C1 segment of cervical spinal cord (tissue), 14 donors: ENCODE measurements around the gene TDP2.
"Not testable (repeated sequence)": the region's sequence is repeated elsewhere in the genome, so short reads cannot be mapped to it uniquely, and the experiment has no call there.

ENCODE experiments used
- DNase-seq, 14 donors: peaks; one replicate each; lab custom pipeline; 2025; lab: John Stamatoyannopoulos, UW

TDP2 gene

DNA sequence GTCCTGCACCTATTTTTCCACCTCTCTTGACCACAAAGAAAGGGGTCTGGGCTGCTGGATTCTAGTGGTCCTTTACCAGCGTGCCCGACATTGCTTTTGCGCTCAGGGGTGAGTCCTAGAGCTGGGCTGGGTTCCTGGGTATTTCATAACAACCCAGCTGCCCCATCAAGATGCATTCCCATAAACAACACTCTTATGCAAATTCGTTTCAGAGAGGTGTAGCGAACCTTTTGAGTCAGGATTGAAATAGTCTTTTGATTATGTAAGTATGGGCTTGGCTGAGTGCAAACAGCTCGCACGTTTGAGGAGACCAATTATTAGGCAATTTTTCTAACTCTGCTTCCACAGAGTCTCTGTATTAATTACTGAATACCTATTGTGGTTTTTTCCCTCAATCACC, 13.9 kb upstream of the TDP2 start:
- DNase-seq = no peak

DNA sequence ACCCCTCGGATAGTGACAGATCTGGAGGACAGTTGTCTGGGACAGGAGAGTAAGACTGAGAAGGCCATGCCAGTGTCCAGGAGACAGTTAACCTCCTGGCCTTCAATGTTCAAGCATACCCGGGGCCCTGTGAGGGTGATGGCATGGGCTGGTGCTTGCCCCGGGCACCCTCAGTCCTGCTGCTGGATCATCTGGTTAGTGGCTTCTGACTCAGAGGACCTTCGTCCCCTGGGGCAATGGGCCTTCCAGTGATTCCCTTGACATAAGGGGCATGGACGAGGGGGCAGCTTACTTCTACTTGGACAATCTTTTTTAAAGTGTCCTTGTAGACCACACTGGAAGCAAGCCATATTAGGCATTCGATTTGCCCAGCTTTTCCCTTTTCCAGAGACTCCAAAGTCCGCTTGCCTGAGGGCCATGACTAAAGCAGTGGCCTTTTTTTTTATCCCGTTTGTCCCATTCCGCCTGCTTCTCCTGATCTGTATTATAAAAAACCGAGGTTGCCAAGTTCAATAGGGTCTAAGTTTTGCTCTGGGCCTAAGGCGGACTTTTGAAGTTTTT, 12.2 kb upstream of the TDP2 start:
- not testable (repeated sequence) for DNase-seq

DNA sequence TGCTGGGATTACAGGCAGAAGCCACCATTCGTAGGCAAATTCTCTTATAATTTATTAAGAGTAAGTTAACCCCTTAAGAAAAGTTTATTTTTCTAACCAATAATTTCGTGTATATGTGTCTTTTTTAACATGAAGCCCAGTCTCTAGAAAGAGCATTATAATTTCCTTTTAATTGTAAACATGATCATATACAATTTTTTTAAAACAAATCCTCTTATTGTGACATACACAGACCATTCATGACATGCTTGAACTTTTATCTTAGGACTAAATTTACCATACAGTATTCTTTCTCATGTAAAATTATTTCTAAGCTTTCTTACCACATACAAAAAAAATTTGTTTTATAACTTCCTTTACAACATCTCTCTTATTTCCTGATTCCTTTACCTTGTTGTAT, 6.9 kb upstream of the TDP2 start:
- DNase-seq = no peak

DNA sequence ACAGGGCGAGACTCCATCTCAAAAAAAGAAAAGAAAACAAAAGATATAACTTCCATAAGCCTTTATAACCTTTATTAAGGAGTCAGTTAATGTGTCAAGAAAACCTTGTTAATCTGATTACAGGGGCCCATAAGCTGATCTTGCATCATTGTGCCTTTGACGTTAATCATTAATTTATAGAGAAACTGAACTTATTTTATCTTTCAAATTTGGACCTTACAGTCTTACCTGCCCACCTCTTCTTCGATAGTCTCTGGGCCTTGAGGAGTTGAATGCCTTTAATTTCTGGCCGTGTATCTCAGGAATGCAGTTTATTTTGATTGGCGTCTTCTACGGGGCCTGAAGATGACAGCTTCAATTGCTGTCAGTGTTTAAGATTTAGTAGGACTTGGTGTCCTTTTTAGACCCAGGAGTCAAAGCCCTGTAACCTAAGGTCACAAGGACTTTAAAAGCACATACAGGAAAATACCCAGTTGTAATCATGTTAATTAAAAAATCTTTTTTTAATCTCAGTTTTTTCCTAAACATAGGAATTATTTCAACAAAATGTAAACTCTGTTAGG, 6.0 kb upstream of the TDP2 start:
- no peak for DNase-seq

DNA sequence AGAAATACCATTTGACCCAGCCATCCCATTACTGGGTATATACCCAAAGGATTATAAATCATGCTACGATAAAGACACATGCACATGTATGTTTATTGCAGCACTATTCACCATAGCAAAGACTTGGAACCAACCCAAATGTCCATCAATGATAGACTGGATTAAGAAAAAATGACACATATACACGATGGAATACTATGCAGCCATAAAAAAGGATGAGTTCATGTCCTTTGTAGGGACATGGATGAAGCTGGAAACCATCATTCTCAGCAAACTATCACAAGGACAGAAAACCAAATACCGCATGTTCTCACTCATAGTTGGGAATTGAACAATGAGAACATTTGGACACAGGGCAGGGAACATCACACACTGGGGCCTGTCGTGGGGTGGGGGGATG, 4.4 kb upstream of the TDP2 start:
- DNase-seq = not testable (repeated sequence)

DNA sequence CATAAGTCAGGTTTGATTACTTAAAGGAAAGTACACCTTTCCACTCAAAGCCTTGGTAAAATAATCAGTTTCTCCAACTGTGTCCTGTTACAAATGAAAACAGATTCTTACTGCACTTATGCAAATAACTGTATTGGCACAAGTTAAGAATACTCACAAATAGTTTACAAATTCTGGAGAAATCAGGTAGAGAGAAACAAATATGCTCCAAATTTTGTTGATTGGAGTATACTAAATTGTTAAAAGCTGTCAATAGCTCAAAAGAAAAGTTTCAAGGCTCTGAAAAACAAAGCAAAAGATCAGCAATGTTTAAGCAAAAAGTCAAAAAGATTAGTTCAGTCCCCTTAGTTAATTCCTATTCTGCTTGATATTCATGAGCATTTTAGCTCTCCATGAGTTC, 3.8 kb upstream of the TDP2 start:
- not testable (repeated sequence) for DNase-seq

DNA sequence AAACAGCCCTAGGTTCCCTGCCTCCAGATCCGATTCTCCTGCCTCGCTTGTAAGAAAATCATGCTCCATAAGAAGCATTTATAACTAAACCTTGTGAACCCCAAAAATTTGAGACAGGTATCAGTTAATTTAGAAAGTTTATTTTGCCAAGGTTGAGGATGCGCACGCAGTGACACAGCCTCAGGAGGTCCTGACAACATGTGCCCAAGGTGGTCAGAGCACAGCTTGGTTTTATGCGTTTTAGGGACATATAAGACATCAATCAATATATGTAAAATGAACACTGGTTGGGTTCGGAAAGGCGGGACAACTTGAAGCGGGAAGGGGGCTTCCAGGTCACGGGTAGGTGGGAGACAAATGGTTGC, 2.3 kb upstream of the TDP2 start:
- no peak for DNase-seq

DNA sequence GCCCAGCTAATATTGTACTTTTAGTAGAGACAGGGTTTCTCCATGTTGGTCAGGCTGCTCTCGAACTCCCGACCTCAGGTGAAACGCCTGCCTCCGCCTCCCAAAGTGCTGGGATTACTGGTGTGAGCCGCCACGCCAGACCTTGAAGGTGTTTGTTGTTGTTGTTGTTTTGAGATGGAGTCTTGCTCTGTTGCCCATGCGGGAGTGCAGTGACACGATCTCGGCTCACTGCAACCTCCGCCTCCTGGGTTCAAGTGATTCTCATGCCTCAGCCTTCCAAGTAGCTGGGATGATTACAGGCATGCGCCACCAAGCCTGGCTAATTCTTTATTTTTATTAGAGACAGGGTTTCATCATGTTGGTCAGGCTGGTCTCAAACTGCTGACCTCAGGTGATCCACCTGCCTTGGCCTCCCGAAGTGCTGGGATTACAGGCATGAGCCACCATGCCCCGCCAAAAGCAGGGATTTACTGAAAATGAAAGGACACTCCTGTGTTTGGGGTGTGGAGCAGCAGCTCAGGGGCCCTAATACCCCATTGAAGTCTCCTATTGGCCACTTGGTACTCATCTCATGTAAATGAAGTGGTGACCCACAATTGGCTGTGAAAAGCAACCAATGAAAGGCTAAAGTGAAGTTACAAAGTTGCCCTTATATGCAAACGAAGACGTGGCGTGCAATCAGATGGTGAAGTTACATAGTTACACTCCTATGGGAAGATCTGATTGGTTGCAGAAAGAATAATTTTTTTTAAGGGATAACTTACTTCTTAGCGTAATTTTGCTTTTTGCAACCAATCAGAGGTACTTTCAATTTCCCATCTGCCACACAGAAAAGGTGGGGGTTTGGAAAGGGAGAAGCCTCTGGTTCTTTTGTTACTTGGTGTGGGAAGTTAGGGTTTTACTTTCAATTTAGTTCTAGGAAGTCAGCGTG, 1.6 kb upstream of the TDP2 start:
- DNase-seq = not testable (repeated sequence)

DNA sequence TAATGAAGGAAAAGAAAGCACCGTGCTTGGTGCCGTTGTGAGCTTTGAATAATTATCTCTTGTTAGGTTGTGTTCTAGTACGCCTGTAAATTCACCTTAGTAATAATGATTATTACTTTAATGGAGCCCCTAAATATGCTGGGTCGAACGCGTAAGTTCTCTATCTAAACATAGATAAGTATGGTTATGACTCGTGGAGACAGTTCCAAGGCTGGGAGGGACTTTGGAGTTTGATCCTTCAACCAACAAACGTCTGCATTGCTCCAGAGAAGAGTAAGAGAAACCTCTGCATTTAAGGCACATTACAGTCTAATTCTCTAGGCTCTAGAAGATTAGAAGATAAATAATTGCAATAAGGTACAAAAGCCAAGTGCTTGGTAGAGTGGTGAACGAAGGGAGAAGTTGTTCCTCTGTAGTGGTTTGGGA, 692 bp upstream of the TDP2 start:
- DNase-seq = peak in 1 of 14 donors; percentile 46

DNA sequence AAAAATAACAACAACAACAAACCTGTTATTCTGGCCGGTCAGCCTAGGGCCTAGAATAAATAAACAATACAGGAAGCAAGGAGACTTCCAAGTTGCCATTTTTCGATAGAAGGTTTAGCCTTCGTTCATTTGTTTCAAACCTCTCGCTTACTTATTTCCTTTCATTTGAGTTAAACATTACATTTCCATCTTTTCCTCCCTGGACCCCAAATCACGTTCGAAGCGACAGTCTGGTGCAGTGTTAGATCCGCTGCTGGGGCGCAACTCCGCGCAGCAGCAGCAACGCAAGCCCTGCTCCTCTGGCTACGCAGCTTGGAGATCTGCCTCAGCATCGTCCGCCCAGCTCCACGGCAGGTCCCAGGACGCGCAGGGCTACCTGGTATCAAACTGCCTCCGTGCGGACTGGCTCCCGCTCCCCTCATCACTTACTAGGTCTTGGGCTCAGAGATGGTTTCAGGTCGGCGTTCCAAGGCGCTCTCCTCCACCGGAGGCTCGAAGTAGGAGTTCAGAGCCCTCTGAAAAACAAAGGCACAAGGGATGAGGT, 530 bp downstream of the TDP2 start:
- peak in 3 of 14 donors; percentile 34 to 66 (median 56) for DNase-seq

DNA sequence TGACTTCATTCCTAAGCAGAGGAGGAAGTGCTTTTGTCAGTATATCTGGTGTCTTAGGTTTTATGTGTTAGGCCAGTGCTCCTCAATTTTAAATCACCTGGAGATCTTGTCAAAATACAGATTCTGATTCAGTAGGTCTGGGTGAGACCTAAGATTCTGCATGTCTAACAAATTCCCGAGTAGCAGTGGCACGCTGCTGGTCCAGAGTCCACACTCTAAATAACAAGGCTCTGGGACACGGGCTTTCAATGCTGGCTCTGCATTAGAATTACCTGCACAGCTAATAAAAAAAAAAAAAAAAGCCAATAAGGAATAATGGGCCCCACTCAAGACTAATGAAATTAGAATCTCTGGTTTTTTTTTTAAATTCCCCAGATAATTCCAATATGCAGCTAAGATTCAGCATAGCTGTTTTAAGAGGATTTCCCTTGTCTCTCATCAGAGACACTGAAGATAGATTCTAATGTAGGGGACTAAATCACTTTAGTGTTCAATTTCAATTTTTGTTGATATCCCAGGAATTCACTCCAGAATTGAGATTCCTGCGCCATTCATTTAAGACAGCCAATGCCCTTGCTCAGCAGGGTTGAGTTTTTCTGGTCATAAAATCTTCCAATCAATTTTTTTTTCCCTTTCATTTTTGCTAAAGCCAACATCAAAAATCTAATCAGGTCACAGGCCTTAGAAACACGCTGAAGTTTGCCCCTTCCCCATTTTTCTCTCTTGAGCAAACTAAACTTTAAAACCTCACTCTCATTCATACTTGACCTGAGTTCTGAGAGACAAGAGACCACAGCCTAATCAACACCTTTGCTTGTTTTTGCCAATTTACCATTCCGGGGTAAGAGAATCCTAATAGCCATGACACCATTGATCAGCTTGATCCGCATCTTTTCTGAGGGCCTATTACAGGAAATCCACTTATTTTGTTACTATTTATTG, 2.4 kb downstream of the TDP2 start:
- DNase-seq = no peak

DNA sequence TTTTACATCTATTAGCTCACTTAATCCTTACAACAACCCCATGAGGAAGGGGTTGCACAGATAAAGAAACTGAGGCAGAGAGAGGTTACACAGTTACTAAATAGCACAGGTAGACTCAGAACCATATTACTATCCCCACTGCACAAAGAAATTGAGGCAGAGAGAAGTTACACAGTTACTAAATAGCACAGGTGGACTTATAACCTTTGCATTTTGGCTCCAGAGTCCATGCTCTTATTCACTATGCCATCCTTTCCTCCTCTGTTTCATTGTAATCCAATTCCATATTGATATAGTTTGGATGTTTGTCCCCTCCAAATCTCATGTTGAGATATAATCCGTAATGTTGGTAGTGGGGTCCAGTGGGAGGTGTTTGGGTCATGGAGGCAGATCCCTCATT, 3.5 kb downstream of the TDP2 start:
- no peak for DNase-seq

DNA sequence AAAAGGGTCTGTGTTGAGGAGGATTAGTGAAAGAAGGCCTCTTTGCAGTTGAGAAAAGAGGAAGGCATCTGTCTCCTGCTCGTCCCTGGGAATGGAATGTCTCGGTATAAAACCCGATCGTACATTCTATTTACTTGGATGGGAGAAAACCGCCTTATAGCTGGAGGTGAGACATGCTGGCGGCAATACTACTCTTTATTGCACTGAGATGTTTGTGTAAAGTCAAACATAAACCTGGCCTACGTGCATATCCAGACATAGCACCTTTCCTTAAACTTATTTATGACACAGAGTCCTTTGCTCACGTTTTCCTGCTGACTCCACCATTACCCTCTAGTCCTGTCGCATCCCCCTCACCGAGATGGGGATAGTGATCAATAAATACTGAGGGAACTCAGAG, 4.5 kb downstream of the TDP2 start:
- no peak for DNase-seq

DNA sequence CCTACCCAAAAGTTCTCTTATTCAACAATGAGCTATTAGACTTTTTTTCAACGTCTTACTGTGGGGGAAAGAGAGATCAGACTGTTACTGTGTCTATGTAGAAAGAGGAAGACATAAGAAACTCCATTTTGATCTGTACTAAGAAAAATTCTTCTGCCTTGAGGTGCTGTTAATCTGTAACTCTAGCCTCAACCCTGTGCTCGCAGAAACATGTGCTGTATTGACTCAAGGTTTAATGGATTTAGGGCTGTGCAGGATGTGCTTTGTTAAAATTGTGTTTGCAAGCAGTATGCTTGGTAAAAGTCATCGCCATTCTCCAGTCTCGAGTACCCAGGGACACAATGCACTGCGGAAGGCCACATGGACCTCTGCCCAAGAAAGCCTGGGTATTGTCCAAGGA, 4.9 kb downstream of the TDP2 start:
- DNase-seq = not testable (repeated sequence)

DNA sequence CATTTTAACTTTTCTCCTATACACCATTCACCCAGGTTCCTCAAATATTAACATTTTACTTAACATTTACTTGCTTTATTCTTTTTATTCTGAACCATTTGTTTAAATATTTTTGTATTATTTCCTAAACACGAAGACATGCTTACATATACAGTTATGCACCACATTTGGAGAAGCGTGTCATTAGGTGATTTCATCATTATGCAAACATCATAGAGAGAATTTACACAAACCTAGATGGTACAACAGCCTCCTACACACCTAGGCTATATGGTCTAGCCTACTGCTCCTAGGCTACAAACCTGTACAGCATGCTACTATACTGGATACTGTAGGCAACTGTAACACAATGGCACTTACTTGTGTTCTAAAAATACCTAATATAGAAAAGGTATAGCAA, 6.6 kb downstream of the TDP2 start:
- no peak for DNase-seq

DNA sequence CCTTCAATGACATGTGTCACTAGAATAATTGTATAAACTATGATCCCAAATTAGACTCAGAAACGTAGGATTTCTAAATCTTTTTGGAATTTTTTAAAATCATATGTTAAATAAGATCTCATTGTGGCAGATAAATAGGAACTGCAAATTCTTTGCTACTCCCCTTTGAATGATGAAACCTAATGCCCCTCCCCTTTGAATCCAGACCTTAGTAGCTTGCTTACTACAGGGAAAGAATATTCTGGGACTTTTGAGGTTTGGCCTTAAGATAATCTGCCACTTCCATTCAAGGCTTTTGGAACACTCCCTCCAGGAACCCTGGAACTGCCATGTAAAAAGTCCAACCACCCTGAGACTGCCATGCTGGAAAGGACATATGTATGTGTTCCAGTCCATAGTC, 7.1 kb downstream of the TDP2 start:
- no peak for DNase-seq

DNA sequence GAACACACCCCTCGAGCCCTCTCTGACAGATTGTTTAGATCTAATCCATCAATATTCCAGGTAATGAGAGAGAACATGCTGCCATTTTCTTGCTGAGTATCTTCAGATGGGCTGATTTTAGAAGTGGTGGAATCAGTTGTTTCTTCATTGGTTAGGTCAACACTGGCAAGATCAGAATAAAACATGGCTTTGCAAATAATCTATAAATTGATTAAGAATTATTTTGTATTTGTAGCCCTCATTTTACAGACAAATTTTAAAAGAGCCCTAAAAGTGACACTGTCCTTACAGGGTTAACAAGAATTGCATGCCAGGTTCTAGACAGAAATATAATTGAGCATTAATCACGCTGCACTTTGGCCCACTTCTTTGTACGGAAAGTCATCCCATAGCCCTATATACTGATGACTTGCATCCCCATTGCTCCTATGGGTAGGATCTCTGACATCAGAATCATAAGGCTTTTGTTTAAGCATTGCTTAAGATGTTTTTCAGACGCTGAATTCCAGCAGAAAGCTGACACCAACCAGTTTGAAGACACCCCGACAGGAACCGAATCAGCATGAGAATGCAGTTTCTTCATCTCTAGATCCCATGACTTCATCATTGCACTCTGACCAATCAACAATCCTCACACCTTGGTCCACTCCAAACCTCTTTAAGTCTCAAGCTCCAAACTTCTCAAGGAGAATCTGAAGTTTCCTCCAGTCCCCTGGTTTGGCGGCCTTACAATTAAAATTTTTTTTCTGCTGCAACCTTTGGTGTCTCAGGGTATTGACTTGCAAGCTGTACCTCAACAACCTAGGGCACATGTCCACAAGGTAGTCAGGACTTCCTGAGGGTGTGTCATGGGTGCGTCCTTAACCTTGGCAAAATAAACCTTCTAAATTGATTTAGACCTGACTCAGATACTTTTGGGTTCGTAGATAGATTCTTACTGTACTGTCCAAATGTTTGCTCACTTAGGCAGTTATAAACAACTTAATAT, 7.8 kb downstream of the TDP2 start:
- DNase-seq = no peak

DNA sequence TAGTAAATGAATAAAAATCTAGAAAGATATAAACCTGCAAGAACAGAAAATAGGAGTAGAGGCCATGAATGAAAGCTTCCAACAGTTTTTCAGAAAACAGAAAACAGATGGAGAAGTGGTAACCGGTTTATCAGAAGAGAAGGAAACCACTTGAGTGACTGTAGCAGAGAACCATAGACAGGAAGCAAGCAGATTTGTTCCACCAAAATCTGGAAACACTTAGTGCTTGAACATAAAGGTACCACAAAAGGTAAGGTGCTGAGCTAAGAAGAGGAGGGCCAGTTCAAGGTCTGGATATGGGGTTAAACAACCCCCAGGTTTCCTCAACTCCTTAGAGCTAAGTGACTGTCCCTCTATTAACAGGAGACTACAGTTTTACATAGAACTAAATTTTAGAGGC, 11.5 kb downstream of the TDP2 start:
- no peak for DNase-seq

DNA sequence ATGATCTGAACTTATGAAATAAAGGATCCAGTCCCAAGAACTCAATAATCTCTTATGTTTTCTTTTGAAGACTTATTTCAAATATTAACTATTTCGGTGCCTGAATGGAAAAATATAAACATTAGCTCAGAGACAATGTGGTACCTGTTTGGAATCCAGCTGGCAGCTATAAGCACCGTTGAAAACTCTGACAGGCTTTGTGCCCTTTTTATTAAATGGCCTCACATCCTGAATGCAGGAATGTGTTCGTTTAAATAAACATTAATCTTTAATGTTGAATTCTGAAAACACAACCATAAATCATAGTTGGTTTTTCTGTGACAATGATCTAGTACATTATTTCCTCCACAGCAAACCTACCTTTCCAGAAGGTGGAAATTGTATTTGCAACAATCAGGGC, 16.3 kb downstream of the TDP2 start:
- no peak for DNase-seq

DNA sequence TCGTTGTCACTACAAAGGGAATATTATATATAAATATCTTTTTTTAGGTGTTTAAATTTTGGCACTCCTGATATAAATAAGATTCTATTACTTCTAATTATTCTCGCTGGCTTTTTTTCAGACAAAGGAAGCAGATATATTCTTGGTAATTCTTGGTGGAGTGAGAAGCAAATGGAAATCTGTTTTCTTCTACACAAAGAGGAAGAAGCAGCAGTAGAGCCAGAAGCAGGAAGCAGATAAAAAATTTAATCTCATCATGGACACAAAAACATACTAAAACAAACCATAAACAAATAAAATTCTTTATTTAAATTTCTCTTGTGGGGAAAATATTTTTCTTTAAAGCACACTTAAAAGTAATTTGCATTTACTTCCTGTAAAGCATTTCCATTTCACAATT, 17.0 kb downstream of the TDP2 start:
- no peak for DNase-seq
